ENCODE measurements around the gene CALML6.

DNA sequence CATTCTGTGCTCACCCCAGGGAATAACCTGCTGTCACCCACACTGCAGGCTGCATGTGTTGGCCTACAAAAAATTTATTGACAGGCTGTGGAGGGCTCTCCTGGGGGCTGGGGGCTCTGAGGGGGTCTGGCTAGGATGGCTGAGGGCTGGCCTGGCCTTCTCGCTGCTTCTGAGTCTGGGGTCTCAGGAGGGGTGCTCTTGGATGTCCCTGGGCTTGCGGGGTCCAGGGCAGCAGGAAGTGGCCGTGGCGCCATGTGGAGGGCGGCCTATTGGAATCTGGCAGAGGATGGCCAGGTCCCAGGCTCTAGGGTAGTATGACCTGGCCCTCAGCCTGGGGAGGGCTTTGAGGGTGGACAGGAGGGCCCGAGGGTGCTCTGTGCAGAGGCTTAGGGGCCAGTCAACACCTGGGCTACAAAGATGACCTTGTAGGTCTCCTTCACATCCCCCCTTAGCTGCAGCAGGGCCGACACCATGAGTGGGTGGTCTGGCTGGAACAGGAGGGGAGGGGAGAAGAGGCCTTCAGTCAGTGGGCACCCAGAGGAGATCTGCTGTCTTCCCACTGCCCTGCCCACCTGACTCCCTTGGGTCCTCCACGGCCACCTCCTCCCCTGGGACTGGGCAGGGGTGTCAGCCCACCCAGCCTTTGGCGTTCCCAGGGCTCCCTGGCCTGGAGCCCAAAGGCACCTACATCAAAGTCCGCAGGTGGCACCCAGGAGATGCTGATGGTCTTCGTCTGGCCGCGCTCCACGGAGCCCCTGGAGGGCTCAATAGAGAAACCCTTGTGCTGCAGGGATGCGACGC, 7.0 kb downstream of the CALML6 start:
- TF ChIP-seq POLR2A (IDR thresholded peaks at IDR 0.05), result no peak
- TF ChIP-seq, protein P1, sequence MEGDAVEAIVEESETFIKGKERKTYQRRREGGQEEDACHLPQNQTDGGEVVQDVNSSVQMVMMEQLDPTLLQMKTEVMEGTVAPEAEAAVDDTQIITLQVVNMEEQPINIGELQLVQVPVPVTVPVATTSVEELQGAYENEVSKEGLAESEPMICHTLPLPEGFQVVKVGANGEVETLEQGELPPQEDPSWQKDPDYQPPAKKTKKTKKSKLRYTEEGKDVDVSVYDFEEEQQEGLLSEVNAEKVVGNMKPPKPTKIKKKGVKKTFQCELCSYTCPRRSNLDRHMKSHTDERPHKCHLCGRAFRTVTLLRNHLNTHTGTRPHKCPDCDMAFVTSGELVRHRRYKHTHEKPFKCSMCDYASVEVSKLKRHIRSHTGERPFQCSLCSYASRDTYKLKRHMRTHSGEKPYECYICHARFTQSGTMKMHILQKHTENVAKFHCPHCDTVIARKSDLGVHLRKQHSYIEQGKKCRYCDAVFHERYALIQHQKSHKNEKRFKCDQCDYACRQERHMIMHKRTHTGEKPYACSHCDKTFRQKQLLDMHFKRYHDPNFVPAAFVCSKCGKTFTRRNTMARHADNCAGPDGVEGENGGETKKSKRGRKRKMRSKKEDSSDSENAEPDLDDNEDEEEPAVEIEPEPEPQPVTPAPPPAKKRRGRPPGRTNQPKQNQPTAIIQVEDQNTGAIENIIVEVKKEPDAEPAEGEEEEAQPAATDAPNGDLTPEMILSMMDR (IDR thresholded peaks at IDR 0.05), result no peak

Data from thyroid gland (tissue), 4 donors.